SK-MEL-5 (cell line): ENCODE results near the gene PCNX3. TPM values are rescaled to one million over a fixed set of nuclear protein-coding genes. Genes with fewer than 3 reads are reported as not detected.

ENCODE experiments used
- DNase-seq: peaks from one replicate; pipeline ENCODE4 v3.0.0-alpha.2; 2016; ENCODE audit warnings: low read depth, low spot score
- in situ Hi-C: cut with HindIII; loops from 2 replicates; pipeline ENCODE4 v1.10.0; 2016; ENCODE audit warnings: low sequenced_read_pairs, high pct_unique_total_duplicates, low pct_unique_long_range_greater_than_20kb
- total RNA-seq: library from RNA; depleted of rRNA; stranded (reverse); fragments of >200 nt; shearing (Covaris generic); gene quantifications from 2 replicates; pipeline ENCODE4 v1.2.3, GENCODE V29; 2014

The PCNX3 gene
- total RNA-seq, 1 experiment from 2014 or later = 11.3 TPM

- in situ Hi-C loops = no loop called here
- DNase-seq = no peak
Measured at GRCh38 chr11:65578134-65578533, 37.4 kb upstream of the PCNX3 start.

GRCh38 chr11:65578667-65579066 lies 36.9 kb upstream of the PCNX3 start:
- in situ Hi-C loops = no loop called here
- DNase-seq = no peak

- in situ Hi-C loops = no loop called here
- DNase-seq = no peak
Measured at GRCh38 chr11:65579291-65579690, 36.3 kb upstream of the PCNX3 start.

GRCh38 chr11:65580031-65580692 lies 35.4 kb upstream of the PCNX3 start:
- DNase-seq = no peak
- in situ Hi-C loops = no loop called here

- no peak for DNase-seq
- in situ Hi-C loops = no loop called here
Measured at GRCh38 chr11:65580756-65581155, 34.8 kb upstream of the PCNX3 start.

GRCh38 chr11:65581928-65582327 lies 33.6 kb upstream of the PCNX3 start:
- in situ Hi-C loops = no loop called here

GRCh38 chr11:65583589-65583988 lies 32.0 kb upstream of the PCNX3 start:
- in situ Hi-C loops = no loop called here

More at GRCh38 chr11:65581928-65582327, 33.6 kb upstream of the PCNX3 start:
- DNase-seq = no peak

GRCh38 chr11:65584106-65584505 lies 31.5 kb upstream of the PCNX3 start:
- in situ Hi-C loops = no loop called here
- no peak for DNase-seq

More at GRCh38 chr11:65583589-65583988, 32.0 kb upstream of the PCNX3 start:
- DNase-seq = no peak

GRCh38 chr11:65584723-65585171 lies 30.8 kb upstream of the PCNX3 start:
- no peak for DNase-seq
- in situ Hi-C loops = no loop called here

GRCh38 chr11:65585396-65586246 lies 30.0 kb upstream of the PCNX3 start:
- in situ Hi-C loops = no loop called here
- DNase-seq = no peak

- no peak for DNase-seq
- in situ Hi-C loops = no loop called here
Measured at GRCh38 chr11:65586247-65586630, 29.3 kb upstream of the PCNX3 start.

GRCh38 chr11:65586676-65587075 lies 28.9 kb upstream of the PCNX3 start:
- in situ Hi-C loops = no loop called here
- DNase-seq = peak; percentile 23

- DNase-seq = peak; percentile 59
Measured at GRCh38 chr11:65588199-65589054, 27.1 kb upstream of the PCNX3 start.

GRCh38 chr11:65589444-65590239 lies 25.9 kb upstream of the PCNX3 start:
- DNase-seq = no peak
- in situ Hi-C loops = no loop called here

More at GRCh38 chr11:65588199-65589054, 27.1 kb upstream of the PCNX3 start:
- in situ Hi-C loops = no loop called here

- in situ Hi-C loops = no loop called here
- no peak for DNase-seq
Measured at GRCh38 chr11:65590240-65590738, 25.3 kb upstream of the PCNX3 start.

- in situ Hi-C loops = no loop called here
- DNase-seq = no peak
Measured at GRCh38 chr11:65591939-65592857, 23.4 kb upstream of the PCNX3 start.
